Measurements from ENCODE around the gene ZNG1A. TPM values are rescaled to one million over a fixed set of nuclear protein-coding genes. Genes with fewer than 3 reads are reported as not detected.
"Not testable (repeated sequence)": the region's sequence is repeated elsewhere in the genome, so short reads cannot be mapped to it uniquely, and the experiment has no call there.

The ZNG1A gene
- total RNA-seq, 1 experiment from 2014 or later: 34.6 TPM

GRCh38 chr9:151173-151572 is 27.7 kb downstream of the ZNG1A start:
- H3K9me3 Mint-ChIP-seq (ENCODE audit: unreplicated experiment); CTCF ChIA-PET; H3K4me1 ChIP-seq; DNase-seq; BruUV-seq (replicated peaks); intact Hi-C loops (cut with micrococcal nuclease; ENCODE audit: unreplicated experiment); H3K9me3 ChIP-seq; H3K4me1 Mint-ChIP-seq (ENCODE audit: low read depth, unreplicated experiment); H3K4me3 ChIP-seq (ENCODE audit: low read depth, low read length); H3K27me3 ChIP-seq (replicated peaks; ENCODE audit: control insufficient read depth, insufficient read depth, low read length); H3K36me3 Mint-ChIP-seq (ENCODE audit: insufficient read depth, unreplicated experiment); H3K27me3 Mint-ChIP-seq (ENCODE audit: insufficient read depth, unreplicated experiment); H3K36me3 ChIP-seq (ENCODE audit: control insufficient read depth, insufficient read depth, low read length); H3K4me3 Mint-ChIP-seq (ENCODE audit: unreplicated experiment); H3K27ac Mint-ChIP-seq (ENCODE audit: unreplicated experiment); POLR2A ChIA-PET: not testable (repeated sequence)

- H3K27me3 ChIP-seq (replicated peaks; ENCODE audit: control insufficient read depth, insufficient read depth, low read length); H3K4me1 ChIP-seq; intact Hi-C loops (cut with micrococcal nuclease; ENCODE audit: unreplicated experiment); BruUV-seq (replicated peaks); H3K9me3 ChIP-seq; H3K27ac Mint-ChIP-seq (ENCODE audit: unreplicated experiment); H3K36me3 Mint-ChIP-seq (ENCODE audit: insufficient read depth, unreplicated experiment); H3K4me3 ChIP-seq (ENCODE audit: low read depth, low read length); H3K4me1 Mint-ChIP-seq (ENCODE audit: low read depth, unreplicated experiment); H3K4me3 Mint-ChIP-seq (ENCODE audit: unreplicated experiment); H3K9me3 Mint-ChIP-seq (ENCODE audit: unreplicated experiment); H3K36me3 ChIP-seq (ENCODE audit: control insufficient read depth, insufficient read depth, low read length); H3K27me3 Mint-ChIP-seq (ENCODE audit: insufficient read depth, unreplicated experiment); POLR2A ChIA-PET; CTCF ChIA-PET; DNase-seq: not testable (repeated sequence)
Observed at GRCh38 chr9:139880-140279, 39.0 kb downstream of the ZNG1A start.

- H3K4me3 ChIP-seq (ENCODE audit: low read depth, low read length); H3K27ac Mint-ChIP-seq (ENCODE audit: unreplicated experiment): not testable (repeated sequence)
Observed at GRCh38 chr9:117995-118467, 60.8 kb downstream of the ZNG1A start, which contains the start of gene FOXD4. Gene FOXD4, minus strand, starts transcription at chr9:118417. Its CDS starts 298 bp downstream, at chr9:118119.

GRCh38 chr9:117144-117994 is 61.5 kb downstream of the ZNG1A start:
- CTCF ChIA-PET; H3K27me3 Mint-ChIP-seq (ENCODE audit: insufficient read depth, unreplicated experiment); DNase-seq; H3K4me1 ChIP-seq; H3K4me3 ChIP-seq (ENCODE audit: low read depth, low read length); intact Hi-C loops (cut with micrococcal nuclease; ENCODE audit: unreplicated experiment); H3K27me3 ChIP-seq (replicated peaks; ENCODE audit: control insufficient read depth, insufficient read depth, low read length); BruUV-seq (replicated peaks); POLR2A ChIA-PET; H3K36me3 ChIP-seq (ENCODE audit: control insufficient read depth, insufficient read depth, low read length); H3K9me3 ChIP-seq; H3K4me1 Mint-ChIP-seq (ENCODE audit: low read depth, unreplicated experiment); H3K9me3 Mint-ChIP-seq (ENCODE audit: unreplicated experiment); H3K27ac Mint-ChIP-seq (ENCODE audit: unreplicated experiment); H3K4me3 Mint-ChIP-seq (ENCODE audit: unreplicated experiment): not testable (repeated sequence)
- H3K36me3 Mint-ChIP-seq (ENCODE audit: insufficient read depth, unreplicated experiment): peaks cover 10% of the 10 kb centered on the region

More at GRCh38 chr9:117995-118467, 60.8 kb downstream of the ZNG1A start, which contains the start of gene FOXD4:
- H3K9me3 Mint-ChIP-seq (ENCODE audit: unreplicated experiment); H3K27me3 Mint-ChIP-seq (ENCODE audit: insufficient read depth, unreplicated experiment); CTCF ChIA-PET; H3K4me1 Mint-ChIP-seq (ENCODE audit: low read depth, unreplicated experiment); intact Hi-C loops (cut with micrococcal nuclease; ENCODE audit: unreplicated experiment); H3K27me3 ChIP-seq (replicated peaks; ENCODE audit: control insufficient read depth, insufficient read depth, low read length); H3K36me3 ChIP-seq (ENCODE audit: control insufficient read depth, insufficient read depth, low read length); DNase-seq; POLR2A ChIA-PET; H3K4me1 ChIP-seq; H3K9me3 ChIP-seq; H3K4me3 Mint-ChIP-seq (ENCODE audit: unreplicated experiment); BruUV-seq (replicated peaks): not testable (repeated sequence)
- peaks cover 10% of the 10 kb centered on the region for H3K36me3 Mint-ChIP-seq (ENCODE audit: insufficient read depth, unreplicated experiment)

GRCh38 chr9:116239-117077 is 62.4 kb downstream of the ZNG1A start:
- H3K4me3 Mint-ChIP-seq (ENCODE audit: unreplicated experiment); H3K27ac Mint-ChIP-seq (ENCODE audit: unreplicated experiment); POLR2A ChIA-PET: not testable (repeated sequence)

GRCh38 chr9:115118-115451 is 63.8 kb downstream of the ZNG1A start:
- H3K27me3 ChIP-seq (replicated peaks; ENCODE audit: control insufficient read depth, insufficient read depth, low read length); H3K36me3 ChIP-seq (ENCODE audit: control insufficient read depth, insufficient read depth, low read length); H3K4me1 Mint-ChIP-seq (ENCODE audit: low read depth, unreplicated experiment); CTCF ChIA-PET; BruUV-seq (replicated peaks); H3K27ac Mint-ChIP-seq (ENCODE audit: unreplicated experiment); H3K9me3 ChIP-seq; DNase-seq; H3K27me3 Mint-ChIP-seq (ENCODE audit: insufficient read depth, unreplicated experiment); H3K9me3 Mint-ChIP-seq (ENCODE audit: unreplicated experiment); POLR2A ChIA-PET; intact Hi-C loops (cut with micrococcal nuclease; ENCODE audit: unreplicated experiment); H3K4me1 ChIP-seq: not testable (repeated sequence)
- Mint-ChIP-seq H3K36me3 (ENCODE audit: insufficient read depth, unreplicated experiment) (peaks cover 10% of the 10 kb centered on the region), H3K4me3 (ENCODE audit: unreplicated experiment) (peak overlapping the region; percentile 71)
- H3K4me3 ChIP-seq (ENCODE audit: low read depth, low read length): peak overlapping the region; percentile 45; the same call in 1 of the 2 replicates

More at GRCh38 chr9:116239-117077, 62.4 kb downstream of the ZNG1A start:
- H3K9me3 Mint-ChIP-seq (ENCODE audit: unreplicated experiment); H3K27me3 Mint-ChIP-seq (ENCODE audit: insufficient read depth, unreplicated experiment); H3K4me1 ChIP-seq; BruUV-seq (replicated peaks); intact Hi-C loops (cut with micrococcal nuclease; ENCODE audit: unreplicated experiment); H3K9me3 ChIP-seq; H3K27me3 ChIP-seq (replicated peaks; ENCODE audit: control insufficient read depth, insufficient read depth, low read length); H3K4me1 Mint-ChIP-seq (ENCODE audit: low read depth, unreplicated experiment); DNase-seq; H3K36me3 ChIP-seq (ENCODE audit: control insufficient read depth, insufficient read depth, low read length); CTCF ChIA-PET; H3K4me3 ChIP-seq (ENCODE audit: low read depth, low read length): not testable (repeated sequence)
- H3K36me3 Mint-ChIP-seq (ENCODE audit: insufficient read depth, unreplicated experiment): peaks cover 10% of the 10 kb centered on the region
